CD4-positive, alpha-beta T cell treated with Interleukin-10 for 1 hour (primary cell): ENCODE results near the gene RAPGEF1.
A peak's percentile ranks its signal among the peaks of the same experiment; 100 is the strongest.

Source experiments
- DNase-seq: peaks from one replicate; pipeline ENCODE4 v3.0.0-alpha.2; 2020

The RAPGEF1 gene

DNA sequence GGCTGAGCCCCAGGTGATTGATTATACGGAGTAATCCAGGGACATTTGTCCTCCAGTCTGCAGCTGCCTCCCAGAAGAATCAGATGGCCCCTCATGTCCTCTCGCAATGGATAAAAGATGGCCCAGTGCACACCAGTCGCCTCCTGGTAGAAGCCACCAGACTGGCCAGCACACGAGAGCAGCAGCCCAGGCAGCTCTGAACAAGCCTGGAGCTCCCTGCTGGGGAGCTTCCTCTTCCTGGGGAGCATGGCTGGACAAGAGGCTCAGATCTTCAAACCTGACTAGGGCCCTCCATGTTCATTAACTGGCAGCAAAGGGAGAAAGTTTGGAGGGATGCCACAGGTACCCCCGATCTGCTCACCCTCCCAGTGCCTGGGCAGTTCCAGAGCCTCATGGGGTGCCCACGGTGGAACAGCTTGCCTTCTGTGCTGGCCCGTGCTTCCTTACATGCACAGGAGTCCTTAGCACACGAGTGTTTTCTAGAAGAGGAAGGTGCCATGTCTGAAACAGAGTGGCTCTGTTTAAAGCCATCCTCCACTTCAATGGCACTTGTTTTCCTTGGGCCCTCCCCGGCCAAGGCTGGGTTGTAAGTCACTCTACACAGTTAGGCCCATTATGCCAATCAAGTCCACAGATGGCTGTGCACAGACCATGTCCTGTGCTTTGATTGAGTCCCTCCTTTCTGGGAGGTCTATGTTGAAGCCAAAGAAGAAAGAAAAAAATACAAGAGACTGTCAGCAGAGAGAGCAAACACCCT lies 118.9 kb downstream of the RAPGEF1 start:
- DNase-seq: no peak

DNA sequence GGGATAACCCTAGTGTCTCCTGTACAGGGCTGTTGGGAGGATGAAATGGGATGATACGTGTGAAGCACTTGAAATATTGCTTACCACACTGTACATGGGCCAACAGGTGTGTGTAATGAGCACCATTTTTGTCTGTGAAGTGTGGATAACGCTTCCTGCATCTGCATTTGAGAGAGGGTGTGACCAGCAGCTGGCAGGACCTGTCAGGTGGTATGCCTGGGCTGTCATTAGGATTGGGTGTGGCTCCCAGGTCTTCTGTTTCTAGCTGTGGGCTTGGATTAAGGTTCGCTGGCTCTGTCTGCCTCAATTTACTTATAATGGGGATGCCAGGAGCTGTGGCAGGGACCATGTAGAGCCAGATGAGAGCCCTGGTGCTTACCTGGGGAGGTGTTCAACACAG lies 120.2 kb downstream of the RAPGEF1 start:
- no peak for DNase-seq

DNA sequence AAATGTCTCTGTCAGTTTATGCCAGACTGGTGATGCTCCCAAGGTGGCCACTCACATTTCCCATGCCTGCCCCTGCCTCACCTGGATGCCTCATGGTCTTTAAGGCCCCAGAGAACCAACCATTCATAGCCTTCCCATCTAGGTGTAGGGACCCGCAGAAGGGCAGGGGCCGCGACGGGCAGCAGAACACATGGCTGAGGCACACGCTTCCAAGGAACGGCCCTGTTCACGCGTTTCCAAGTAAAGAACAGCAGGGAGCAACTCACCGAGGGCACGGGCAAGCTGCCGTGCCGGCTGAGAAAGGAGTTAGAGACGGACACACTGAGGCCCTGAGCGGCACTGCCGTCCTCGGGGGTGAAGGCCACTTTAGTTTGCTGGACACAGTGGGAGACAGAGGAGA lies 121.1 kb downstream of the RAPGEF1 start:
- no peak for DNase-seq

DNA sequence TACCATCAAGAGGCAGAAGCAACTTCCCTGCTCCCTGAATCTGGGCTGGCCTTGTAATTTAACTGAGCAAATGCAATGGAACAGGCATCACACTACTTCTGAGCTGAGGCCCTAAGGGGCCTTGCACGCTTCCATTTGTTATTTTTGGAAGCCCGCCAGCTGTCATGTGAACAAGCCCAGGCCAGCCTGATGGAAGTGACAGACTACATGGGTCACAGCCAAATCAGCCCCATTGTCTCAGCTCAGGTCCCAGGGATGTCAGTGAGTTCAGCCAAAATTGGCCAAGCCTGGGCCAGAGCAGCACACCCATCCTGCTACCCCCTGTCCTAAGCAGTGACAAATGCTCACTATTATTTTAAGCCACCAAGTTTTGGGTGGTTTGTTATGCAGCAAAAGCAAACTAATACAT lies 121.8 kb downstream of the RAPGEF1 start:
- DNase-seq: no peak

DNA sequence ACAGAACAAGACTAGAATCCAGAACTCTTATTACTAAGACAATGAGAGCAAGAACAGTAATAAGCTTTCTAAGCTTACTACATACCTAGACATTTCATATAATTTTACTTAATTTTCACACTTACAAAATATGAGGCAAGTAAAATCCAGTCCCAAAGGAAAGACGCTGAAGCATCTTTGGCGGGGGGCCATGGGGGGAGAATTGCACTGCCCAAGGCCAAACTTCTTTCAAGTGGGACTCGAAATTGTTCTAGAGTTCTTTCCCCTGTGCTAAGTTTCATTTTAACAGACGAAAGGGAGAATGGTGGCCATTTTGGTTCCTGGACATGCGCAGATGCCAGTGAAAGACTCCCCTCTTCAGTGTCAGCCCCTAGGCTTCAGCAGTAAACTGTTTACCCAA lies 122.3 kb downstream of the RAPGEF1 start:
- DNase-seq: no peak

DNA sequence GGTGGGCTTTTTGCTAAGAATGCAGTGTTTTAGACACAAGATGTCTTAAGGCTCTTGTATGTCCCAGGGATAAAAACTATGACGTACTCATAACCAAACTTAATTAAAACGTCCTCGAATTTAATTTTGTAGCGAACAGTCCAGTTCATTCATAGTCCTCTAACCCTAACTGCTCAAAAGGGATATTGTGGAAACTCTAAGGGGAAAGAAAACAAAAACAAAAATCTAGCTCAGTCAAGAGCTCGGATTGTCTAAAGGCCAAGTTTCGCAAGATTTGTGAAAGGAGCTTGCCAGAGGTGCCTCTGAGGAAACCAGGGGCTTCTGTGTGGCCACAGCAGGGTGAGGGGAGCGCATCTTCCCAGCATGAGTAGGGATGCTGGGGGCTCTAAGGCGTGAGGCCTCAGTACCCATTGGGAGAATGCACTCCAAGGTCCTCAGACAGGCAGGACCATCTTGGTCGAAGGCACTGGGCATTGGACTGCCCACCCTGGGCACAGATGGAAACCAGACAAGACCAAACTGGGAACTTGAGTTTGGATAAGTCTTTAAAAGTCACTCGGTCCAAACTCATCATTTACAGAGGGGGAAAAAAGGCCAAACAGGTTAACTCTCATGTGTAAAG lies 122.8 kb downstream of the RAPGEF1 start:
- no peak for DNase-seq

DNA sequence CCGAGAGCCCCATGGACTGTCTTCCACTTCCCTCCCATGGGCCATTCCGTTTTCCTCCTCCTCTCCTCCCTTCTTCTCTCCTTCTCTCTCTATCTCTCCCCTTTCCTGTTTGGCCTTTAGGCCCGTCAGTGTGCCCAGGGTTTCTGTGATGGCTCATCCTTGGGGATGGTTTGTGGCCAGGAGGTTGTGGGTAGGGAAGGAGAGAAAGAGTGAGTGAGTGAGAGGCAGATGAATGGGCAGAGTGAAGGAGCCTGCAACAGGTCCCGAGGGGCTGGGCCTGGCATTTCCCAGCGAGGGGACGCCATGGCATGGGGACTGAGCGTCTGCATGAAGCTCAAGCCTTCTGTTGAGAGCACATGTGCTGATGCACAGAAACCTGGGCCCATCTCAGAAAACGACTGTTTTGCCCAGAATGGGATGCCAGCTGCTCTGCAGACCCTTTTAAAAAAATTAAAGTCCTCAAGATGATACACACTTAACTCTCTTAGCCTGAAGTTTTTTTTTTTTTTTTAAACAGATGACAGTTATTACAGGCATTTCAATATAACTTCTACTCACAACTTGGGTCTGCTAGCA lies 125.4 kb downstream of the RAPGEF1 start:
- no peak for DNase-seq

DNA sequence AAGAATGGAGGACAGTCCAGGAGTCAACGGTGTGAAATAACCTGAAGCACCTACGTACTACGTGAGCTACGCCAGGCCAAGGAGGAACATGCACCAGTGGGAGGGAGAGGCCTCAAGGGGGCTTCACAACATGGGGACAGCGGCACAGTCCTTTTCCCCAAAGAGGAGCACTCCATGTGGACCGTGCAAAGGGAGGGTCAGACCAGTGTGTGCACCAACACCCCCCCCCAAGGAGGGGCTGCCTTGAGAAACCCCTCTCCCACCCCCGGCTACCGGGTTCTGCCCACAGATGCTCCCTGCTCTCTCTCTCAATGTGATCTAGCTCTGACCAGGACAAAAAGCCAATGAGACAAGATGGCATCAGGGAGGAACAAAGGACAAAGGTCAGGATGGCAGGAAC lies 126.0 kb downstream of the RAPGEF1 start:
- no peak for DNase-seq

DNA sequence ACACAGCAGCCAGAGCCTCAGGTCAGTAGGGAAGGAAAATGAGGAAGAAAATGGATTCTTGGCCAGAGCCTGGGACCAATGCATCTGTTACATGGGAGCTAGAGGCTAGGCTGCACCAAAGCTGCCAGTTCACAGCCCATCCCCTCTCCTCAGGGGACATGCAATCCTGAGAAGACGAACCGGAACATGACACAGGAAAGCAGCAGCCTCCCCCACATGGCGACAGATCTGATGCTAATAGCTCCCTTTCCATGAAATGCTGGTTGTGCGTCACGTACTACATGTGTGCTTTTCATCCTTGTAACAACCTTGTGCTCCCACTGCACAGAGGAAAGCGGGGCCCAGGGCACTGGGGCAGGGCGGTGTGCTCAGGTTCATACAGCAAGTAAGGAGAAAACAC lies 127.0 kb downstream of the RAPGEF1 start:
- no peak for DNase-seq

DNA sequence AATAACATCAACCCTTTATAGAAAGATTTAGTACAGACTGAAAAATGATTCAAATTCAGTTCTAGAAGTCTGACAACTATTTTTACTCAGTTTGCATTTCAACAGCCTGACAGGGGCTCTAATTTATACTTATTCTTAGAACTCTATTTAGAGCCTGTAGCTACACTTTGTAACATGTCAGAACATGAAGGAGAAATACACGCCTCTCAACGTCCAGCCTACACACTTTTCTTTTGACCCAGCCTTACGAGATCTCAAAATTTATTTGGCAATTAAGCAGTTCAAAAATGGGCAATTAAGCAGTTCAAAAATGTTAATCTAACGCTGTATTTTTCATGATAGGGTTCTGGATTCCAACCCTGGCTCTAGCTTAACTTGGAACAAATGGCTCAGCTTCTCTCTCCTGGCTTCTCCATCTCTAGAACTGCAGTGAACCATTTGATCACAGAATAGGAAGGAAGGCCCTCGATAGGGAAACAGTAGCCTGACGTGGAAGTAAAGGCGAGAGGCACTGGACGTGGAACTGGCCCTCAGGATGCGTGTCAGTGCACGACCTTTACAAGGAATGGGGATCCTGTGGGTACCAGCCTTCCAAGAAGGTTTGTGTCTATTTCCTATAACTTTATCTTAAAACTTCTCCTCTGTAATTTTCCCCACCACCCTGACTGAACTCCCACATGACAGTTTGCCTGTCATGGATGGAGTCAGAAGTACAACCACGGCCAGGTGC lies 128.1 kb downstream of the RAPGEF1 start:
- no peak for DNase-seq

DNA sequence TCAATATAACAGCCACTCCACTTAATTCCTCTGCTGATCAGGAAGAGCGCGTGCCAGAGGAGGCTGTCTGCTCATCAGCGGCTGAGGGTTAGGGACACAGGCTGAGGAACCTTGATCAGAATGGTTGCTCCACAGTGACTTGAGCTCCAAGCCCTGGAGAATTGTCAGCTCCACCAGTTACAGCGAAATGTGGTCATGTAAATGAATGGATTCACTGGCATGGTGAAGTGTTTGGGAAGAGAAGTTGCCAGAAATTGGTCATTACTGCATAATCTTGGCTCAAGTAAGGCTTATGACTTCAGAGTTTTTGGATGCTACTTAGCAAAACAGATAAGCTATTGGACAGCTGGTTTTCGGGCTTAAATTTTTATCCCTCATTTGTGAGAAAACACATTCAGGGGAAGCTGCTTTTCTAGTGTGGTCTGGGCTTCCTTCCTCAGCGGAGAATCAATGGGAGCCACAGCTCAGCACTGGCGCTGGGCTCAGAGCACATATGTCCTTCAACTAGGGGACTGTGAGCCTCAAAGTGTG lies 129.6 kb downstream of the RAPGEF1 start:
- DNase-seq: no peak

DNA sequence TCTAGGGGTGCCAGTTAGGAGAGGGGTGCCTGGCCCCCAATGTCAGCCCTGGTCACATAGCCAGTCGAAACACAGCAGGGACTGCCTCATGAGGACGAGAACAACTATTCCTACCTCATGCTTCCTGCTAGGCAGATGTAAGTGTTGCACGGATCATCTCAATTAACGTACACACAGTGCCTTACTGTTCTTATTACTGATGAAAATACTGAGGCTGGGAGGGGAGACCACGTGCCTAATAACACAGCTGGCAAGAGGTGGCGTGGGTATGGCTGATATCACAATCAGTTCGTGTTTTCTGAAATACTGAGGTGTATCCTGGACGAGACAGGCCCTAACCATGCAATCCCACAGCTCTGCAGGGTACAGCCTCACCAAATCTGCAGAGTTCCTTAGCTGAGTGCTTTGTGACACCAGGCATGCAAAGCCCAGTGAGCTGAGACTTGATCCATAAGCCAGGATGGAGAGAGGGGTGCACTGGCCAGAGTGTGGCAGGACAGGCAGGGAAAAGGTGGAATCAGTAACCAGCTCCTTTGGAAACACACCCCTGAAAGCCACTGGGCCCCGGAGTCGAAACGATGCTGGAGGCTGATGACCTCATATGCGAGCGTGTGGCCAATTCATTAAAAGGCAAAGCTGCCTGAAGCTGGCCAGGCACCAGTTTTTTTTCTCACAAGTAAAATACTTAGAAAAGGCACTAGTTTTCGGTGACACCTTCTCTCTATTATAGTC lies 130.6 kb downstream of the RAPGEF1 start:
- no peak for DNase-seq

DNA sequence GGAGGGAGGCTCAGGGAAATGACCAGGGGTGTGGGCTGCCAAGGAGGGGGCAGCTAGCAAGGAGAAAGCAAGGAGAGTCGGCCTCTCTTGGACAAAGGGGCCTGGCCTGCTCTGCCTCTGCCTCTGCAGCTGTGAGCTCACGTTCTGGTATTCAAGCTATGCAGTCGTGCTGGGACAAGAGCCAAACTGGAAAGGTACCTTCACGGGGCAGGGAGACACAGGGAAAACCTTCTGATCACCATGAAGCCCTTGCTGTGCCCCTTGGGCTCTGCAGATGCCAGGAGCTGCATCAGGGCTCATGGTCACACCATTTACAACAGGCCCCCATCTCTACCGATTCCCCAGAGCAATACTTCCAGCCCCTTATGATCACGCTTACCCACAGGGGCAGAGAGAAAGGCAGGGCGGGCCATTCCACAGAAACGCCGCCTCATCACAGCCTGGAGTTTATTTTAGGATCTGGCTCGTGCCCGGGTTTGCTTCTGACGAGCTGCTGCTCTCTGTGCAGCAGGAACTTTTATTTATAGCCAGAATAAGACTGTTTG lies 131.3 kb downstream of the RAPGEF1 start:
- DNase-seq: no peak

DNA sequence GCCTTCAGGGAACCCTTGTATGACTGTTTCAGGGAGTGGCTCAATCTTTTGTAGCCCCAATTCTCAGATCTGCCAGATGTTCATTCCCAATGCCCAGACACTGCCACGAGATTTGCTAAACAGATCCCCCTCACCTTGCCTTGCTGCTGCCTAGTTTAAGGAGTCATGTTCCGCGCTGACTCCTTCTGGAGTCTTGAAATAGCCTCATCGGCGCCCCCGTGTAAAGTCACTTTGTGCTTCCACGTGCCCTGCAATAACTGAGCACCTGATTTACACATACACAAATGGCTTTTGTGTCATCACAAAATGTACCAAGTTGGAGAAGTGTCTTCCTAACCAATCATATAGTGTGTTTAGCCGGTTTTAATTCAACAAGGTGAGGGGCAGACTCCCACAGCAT lies 132.3 kb downstream of the RAPGEF1 start:
- no peak for DNase-seq

DNA sequence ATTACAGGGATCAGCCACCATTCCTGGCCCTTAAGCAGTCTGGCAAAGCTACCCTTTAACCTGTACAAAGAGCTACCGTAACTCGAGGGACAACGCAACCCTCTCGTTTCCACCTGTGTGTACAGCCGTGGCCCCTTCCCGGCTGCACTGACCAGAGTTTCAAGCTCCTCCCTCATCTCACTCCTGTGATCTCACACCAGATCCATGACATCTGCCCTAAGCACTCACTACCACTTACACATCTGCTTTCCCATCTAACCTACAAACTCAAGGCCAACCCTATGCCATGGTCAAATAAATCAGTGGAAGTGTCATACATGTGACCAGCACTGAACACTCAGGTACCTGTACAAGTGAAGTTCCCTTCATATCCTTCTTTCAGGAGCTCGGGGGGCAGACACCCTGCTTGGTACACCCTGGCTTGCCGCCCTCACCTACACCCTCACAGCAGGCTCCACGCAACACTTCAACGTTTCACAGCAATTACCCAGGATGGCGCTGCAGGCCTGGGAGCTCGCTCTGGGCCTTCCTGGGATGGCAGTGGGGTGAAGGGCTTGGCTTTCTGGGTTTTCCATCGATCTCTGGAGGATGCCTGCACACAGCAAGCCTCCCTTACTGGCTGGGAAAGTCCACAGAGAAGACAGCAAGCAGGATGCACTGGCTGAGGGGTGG lies 132.8 kb downstream of the RAPGEF1 start:
- no peak for DNase-seq

DNA sequence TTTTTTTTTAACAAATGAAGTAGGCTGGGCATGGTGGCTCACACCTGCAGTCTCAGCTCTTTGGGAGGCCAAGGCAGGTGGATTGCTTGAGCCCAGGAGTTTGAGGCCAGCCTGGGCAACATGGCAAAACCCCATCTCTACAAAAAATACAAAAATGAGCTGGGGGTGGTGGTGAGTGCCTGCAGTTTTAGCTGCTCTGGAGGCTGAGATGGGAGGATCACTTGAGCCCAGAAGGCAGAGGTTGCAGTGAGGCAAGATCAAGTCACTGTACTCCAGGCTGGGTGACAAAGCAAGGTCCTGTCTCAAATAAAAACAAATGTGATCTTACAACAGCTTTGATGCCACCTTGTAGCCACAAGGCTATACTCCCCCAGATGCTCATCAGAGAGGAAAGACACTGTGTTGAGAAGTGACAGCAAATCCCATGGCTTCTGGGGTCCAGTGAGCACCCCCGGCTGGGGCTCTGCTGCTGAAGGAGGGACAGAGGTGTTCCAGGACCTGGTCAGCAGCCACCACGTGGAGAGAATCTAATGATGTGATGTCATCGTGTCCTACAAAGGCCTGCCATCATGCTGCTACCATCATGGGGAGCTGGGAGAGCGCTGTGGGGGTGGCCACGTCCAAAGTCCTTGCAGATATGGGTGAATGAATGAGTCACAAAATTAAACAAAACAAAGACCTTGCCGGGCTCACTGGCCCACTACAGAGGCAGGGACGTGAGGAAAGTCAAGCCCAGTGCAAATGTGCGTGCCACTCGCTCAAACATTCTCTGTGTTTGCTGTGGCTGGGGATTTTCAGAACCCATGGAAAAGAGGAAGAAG lies 133.9 kb downstream of the RAPGEF1 start:
- DNase-seq: no peak

DNA sequence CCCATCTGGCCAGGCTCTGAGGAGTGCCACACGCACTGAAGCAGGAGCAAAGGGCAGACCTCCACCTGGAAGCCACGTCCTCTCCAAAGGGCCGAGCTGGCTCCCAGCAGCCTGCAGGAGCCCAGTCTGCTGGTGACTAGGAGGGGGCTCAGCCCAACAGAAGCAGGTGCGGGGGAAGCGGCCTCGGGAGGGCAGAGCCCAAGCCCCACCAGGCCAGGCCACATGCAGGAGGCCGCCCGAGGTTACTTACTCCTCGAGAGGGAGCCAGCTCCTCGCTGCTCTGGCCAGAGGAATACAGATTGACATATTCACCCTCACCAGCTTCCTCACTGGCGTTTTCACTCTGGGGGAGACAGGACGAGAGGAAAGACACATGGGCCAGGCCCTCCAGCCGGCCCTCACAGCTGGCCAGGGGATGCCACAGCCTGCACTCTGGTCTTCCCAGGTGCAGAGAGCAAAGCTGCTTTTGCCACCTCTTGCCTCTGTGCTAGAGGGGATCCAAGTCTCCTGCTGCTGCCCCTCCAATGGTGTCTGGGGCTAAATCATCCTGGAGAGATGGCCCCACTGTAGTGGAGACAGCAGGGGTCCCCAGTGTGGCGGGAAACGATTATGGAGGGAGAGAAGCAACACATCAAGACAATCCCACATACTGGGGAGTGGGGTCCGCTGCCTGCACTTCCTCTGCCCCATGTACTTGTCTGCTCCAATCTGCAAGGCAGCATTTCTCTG lies 136.0 kb downstream of the RAPGEF1 start:
- DNase-seq: no peak

DNA sequence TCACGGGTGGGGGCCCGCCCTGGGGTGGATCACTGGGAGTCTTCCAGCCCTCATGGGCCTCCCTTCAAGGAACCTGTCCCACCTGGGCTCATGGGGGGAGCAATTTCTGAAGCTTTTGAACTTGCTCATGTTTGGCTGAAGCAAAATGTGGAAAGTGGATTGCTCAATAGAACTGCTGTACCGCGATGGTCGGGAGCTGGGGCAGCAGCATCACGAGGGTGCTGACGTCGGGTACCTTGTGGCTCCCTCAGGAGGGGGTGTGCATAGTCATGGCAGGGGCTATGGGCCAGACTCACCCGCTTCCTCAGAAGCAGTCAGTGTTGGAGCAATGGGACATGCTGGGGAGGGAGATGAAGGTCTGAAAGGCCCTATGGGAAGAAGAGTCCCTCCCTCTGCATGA lies 136.7 kb downstream of the RAPGEF1 start:
- no peak for DNase-seq

DNA sequence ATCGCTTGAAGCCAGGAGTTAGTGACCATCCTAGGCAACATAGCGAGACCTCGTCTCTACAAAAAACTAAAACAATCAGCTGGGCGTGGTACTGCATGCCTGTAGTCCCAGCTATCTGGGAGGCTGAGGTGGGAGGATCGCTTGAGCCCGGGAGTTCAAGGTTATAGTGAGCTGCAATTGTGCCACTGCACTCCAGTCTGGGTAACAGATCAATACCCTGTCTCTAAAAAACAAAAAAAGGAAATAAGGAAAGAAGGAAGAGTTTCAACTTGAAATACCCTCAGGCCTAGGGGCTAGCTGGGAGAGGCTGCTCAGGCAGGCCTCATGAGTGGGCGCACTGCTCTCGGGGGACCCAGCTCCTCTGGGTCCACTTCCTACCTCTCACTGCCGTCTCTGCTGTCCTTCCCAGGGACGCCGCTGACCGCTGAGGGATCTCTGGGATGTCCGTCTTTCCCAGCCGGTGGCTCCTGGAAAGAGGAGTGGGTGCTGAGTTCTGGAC lies 138.1 kb downstream of the RAPGEF1 start:
- DNase-seq: no peak

DNA sequence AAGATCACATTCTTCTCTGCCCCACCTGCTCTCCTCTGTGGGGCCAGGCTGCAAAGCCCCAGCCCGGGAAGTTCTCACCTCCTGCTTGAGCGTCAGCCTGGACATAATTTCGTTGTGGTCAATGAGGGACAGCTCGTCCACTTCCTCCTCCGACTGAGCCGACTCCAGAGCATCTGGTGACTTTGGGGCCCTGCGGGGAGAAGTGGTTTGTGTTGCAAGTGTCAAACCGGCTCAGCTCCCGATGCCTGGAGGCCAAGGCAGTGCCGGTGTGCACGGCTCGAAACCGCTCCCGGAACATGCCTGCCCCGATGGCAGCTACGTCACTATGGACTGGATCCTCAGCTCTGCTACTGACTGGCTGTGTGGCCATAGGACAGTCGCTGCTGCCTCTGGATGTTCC lies 141.8 kb downstream of the RAPGEF1 start:
- DNase-seq: peak; percentile 15
